Upper lobe of left lung (tissue), 6 donors: ENCODE data around the gene TAGLN3. TPM values are rescaled to one million over a fixed set of nuclear protein-coding genes. Genes with fewer than 3 reads are reported as not detected.

ENCODE experiments used
- ATAC-seq, 2 donors: fragments of 200-7000 bp; cut with Tn5 transposase; one replicate each; pipeline ENCODE4 v1.9.1; 2022; ENCODE audit warnings: mild to moderate bottlenecking in 2 of 2, moderate library complexity in 2 of 2; ENCODE audit not compliant: low FRiP score in 2 of 2
- DNase-seq, 2 donors: peaks; one replicate each; pipeline ENCODE4 v3.0.0-alpha.2; 2019 to 2020
- H3K27ac ChIP-seq, 4 donors: fragments of 200-600 bp; sonication (generic); one replicate each; pipeline ENCODE4 v1.5.1; 2016 to 2019
- H3K27me3 ChIP-seq, 4 donors: fragments of 200-600 bp; sonication (generic); one replicate each; pipeline ENCODE4 v1.5.1; 2017 to 2019
- H3K36me3 ChIP-seq, 4 donors: fragments of 200-600 bp; sonication (generic); one replicate each; pipeline ENCODE4 v1.5.1; 2016 to 2019
- H3K4me1 ChIP-seq, 4 donors: fragments of 200-600 bp; sonication (generic); one replicate each; pipeline ENCODE4 v1.5.1; 2018 to 2019
- H3K4me3 ChIP-seq, 4 donors: fragments of 200-600 bp; sonication (generic); one replicate each; pipeline ENCODE4 v1.5.1; 2017 to 2019; ENCODE audit warnings: mild to moderate bottlenecking in 2 of 4, moderate library complexity in 1 of 4
- H3K9me3 ChIP-seq, 4 donors: fragments of 200-600 bp; sonication (generic); one replicate each; pipeline ENCODE4 v1.5.1; 2018 to 2019
- EP300 ChIP-seq, 4 donors: sonication (generic); formaldehyde crosslinking; IDR thresholded peaks; one replicate each; pipeline ENCODE4 v1.5.1; 2017; ENCODE audit warnings: antibody characterized with exemption in 4 of 4, control low read depth in 2 of 4
- POLR2A ChIP-seq, 4 donors: fragments of 450-650 bp; IDR thresholded peaks; one replicate each; pipeline ENCODE4 v1.5.1; 2016 to 2017; ENCODE audit warnings: antibody characterized with exemption in 4 of 4, mild to moderate bottlenecking in 2 of 4
- POLR2AphosphoS5 ChIP-seq, 2 donors: sonication (generic); formaldehyde crosslinking; IDR thresholded peaks; one replicate each; pipeline ENCODE4 v1.5.1; 2017; ENCODE audit warnings: antibody characterized with exemption in 2 of 2
- whole genome bisulfite sequencing, 2 donors: methylation state at CpG; one replicate each; pipeline ENCODE4 v1.1.5; 2017 to 2018; 5-methylcytosine and 5-hydroxymethylcytosine counted together
- total RNA-seq, 6 donors: library from RNA; depleted of rRNA in 4 of 6; stranded (reverse); fragments of >200 nt in 4 of 6; gene quantifications; one replicate each; pipeline versions ENCODE4 v1.1.0 to v1.2.1, GENCODE V29; 2016 to 2021
- TF ChIP-seq, protein P1 (sequence below), 6 experiments: fragments of 450-650 bp in 4 of 6; fragments of 200-600 bp in 2 of 6; sonication (generic) in 2 of 6; IDR thresholded peaks; one replicate each; pipeline ENCODE4 v1.5.1; 2016 to 2019; ENCODE audit warnings: antibody characterized with exemption in 6 of 6
- donor health status: DM: no; HTN: no; CAD: no; lungs with moderate emphysema.
- donor health status: DM: no; HTN: yes; CAD: no; lungs with severe emphysema.

The TAGLN3 gene
- total RNA-seq, 6 donors from 2014 or later: 1.5 TPM; not detected in 5

DNA sequence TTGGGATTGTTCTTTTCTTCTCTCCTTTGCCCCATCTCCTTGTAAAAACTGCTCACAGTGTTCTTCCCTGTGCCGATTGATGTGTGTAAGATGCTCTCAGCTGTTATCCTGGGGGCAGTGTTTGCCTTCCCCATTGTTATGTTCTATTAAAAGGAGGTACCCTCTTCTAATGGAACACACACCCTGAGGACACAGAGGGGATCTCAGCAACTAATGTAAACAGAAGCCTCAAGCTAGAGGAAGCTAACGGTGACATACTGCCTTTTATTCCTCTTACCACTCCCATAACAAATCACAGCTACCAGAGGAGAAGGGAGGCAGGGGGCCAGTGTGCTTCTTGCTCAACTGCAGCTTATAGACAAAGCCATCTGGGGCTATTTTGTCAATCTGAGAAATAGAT, 2.2 kb downstream of the TAGLN3 start:
- no peak for ATAC-seq
- Histone ChIP-seq H3K4me1 (peaks cover 9 to 13% (median 11%) of the 10 kb centered on the region in 4 donors), H3K9me3 (no peaks in the 10 kb centered on the region), H3K4me3 (no peak overlapping the region), H3K27me3 (peaks cover 0 to 3% (median 0%) of the 10 kb centered on the region in 4 donors), H3K36me3 (no peaks in the 10 kb centered on the region), H3K27ac (no peak overlapping the region)
- TF ChIP-seq POLR2A (IDR thresholded peaks at IDR 0.05) (no peak), EP300 (IDR thresholded peaks at IDR 0.05) (no peak), POLR2AphosphoS5 (IDR thresholded peaks at IDR 0.05) (no peak)
- TF ChIP-seq, protein P1, sequence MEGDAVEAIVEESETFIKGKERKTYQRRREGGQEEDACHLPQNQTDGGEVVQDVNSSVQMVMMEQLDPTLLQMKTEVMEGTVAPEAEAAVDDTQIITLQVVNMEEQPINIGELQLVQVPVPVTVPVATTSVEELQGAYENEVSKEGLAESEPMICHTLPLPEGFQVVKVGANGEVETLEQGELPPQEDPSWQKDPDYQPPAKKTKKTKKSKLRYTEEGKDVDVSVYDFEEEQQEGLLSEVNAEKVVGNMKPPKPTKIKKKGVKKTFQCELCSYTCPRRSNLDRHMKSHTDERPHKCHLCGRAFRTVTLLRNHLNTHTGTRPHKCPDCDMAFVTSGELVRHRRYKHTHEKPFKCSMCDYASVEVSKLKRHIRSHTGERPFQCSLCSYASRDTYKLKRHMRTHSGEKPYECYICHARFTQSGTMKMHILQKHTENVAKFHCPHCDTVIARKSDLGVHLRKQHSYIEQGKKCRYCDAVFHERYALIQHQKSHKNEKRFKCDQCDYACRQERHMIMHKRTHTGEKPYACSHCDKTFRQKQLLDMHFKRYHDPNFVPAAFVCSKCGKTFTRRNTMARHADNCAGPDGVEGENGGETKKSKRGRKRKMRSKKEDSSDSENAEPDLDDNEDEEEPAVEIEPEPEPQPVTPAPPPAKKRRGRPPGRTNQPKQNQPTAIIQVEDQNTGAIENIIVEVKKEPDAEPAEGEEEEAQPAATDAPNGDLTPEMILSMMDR (IDR thresholded peaks at IDR 0.05): no peak
- DNase-seq: no peak
- 75 to 80% methylated on average over 2 of the region's 2 CpGs for WGBS, 2 donors

DNA sequence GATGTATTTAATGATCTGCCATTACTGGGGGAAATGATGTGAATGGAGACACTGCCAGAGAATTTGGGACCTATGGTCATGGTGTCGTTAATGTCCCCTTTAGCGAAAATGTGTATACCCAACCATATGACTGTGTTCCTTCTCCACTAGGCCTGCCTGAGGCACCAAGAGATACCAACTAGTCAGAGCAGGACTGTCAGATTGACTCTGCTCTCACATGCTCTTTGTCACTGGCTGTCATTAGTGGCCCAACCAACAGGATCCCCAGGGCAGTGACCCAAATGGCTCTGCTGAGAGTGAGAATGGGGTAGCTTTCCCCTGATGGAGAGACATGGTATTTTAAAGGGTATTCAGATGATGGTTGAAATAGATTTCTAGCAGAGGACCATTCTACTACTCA, 2.8 kb downstream of the TAGLN3 start:
- DNase-seq (no peak), ATAC-seq (no peak)
- 96 to 98% methylated on average over 2 of the region's 2 CpGs for whole genome bisulfite sequencing, 2 donors
- H3K4me3 ChIP-seq: no peak overlapping the region
- peaks cover 0 to 3% (median 0%) of the 10 kb centered on the region in 4 donors for H3K27me3 ChIP-seq
- peaks cover 9 to 13% (median 11%) of the 10 kb centered on the region in 4 donors for H3K4me1 ChIP-seq
- H3K36me3 ChIP-seq: no peaks in the 10 kb centered on the region
- H3K27ac ChIP-seq: no peak overlapping the region
- H3K9me3 ChIP-seq: no peaks in the 10 kb centered on the region
- TF ChIP-seq, protein P1 (IDR thresholded peaks at IDR 0.05): no peak
- TF ChIP-seq POLR2AphosphoS5 (IDR thresholded peaks at IDR 0.05): no peak
- no peak for TF ChIP-seq EP300 (IDR thresholded peaks at IDR 0.05)
- no peak for TF ChIP-seq POLR2A (IDR thresholded peaks at IDR 0.05)

DNA sequence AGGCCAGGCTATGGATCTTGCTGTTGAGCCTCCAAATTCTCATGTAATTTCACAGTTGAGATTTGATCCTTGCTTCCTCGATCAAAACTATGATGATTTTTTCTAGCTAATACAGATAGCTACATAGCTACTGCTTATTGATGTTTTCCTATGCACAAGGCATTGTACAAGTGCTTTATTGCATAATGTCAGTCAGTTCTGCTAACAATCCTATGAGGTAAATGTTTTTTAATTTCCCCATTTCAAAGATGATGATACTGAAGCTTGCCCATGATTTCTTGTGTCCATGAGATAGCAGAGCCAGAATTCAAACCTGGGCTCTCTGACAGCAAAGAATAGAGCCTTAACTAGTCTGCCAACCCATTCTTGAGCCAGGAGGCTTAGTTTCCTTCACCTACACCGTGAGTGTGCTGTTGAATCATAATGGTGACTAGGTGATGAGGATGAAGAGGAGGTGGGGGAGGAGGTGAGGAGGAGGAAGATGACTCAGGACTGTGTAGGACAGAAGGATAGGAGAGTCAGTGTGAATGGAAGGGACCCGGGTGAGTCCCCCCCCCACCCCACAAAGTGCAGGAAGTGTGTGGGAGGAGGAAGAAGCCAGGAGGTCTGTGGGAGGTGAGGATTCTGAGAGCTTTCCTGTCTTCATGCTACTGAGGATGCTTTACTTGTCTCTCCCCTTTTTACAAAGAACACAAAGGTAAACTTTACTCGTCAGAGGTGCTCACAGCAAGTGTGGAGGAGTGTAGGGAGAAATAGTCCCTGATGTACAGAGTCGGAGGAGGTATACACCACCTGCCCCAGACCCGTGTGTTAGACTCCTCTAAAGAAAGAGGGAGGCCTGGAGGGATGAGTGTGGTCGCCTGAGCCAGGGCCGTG, 3.6 kb downstream of the TAGLN3 start:
- 72 to 80% methylated on average over 8 of the region's 8 CpGs for WGBS, 2 donors
- Histone ChIP-seq H3K4me3 (no peak overlapping the region), H3K27ac (no peak overlapping the region), H3K27me3 (peaks cover 0 to 3% (median 0%) of the 10 kb centered on the region in 4 donors), H3K36me3 (no peaks in the 10 kb centered on the region), H3K9me3 (no peaks in the 10 kb centered on the region), H3K4me1 (peaks cover 9 to 13% (median 11%) of the 10 kb centered on the region in 4 donors)
- no peak for TF ChIP-seq POLR2AphosphoS5 (IDR thresholded peaks at IDR 0.05)
- DNase-seq (no peak), ATAC-seq (peak in 1 of 2 donors; percentile 31)

DNA sequence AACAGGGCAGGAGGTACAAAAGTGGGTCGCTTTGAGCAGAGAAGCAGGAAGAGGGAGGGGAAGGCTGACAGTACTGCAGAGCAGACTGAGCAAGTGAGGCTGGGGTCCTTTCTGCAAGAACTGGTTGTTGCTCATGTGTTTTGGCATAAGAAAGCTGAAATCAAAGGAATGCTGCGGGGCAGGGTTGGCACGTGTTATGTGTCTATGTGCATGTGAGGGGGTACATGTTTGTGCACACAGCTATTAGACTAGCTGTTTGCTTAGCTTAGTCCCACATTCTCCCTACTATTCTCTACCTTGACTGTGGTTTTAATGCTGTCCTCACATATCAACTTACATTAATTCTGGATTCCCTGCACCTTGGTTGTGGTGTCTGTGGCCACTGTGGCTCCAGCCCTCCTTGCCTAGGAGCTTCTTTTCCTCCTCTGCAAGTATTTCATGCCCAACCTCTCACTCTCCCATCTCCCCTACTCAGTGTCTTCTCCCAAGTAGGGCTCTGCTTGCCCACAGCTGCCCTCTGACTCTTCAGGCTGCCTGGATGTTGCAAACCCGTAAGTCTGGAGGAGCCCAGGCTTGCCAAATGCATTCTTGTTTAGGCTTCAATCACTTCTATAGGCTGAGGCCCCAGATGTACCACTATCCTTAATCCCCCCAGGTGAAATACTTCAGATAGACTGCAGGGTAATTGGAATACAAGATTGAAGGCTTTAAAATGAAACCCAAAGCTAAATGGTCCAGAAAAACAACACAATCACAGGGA, 4.8 kb downstream of the TAGLN3 start:
- no peaks in the 10 kb centered on the region for H3K9me3 ChIP-seq
- DNase-seq: no peak
- no peak for ATAC-seq
- no peaks in the 10 kb centered on the region for H3K36me3 ChIP-seq
- no peak overlapping the region for H3K27ac ChIP-seq
- peaks cover 0 to 3% (median 0%) of the 10 kb centered on the region in 4 donors for H3K27me3 ChIP-seq
- WGBS, 2 donors: 71 to 86% methylated on average over 3 to 4 of the region's 4 CpGs
- H3K4me3 ChIP-seq: no peak overlapping the region
- TF ChIP-seq EP300 (IDR thresholded peaks at IDR 0.05): no peak
- H3K4me1 ChIP-seq: peaks cover 8 to 11% (median 10%) of the 10 kb centered on the region in 4 donors

DNA sequence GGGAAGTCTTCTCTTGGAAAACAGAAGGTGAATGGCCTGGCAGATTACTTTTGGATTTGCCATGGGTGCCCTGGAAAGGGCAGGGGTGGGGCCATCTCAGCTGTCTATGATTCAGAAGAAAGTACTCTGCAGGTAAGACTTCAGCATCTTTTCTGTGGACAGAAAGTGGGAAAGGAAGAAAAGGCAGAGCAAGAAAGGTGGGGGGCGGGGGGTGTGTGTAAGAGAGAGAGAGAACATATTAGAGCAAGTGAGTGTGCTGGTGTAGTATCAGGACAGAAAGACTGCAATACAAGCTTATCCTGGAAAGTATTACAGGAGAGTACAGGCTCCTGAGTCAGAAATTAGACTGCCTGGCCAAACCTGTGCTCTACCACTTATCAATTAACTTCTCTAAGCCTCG, 5.5 kb downstream of the TAGLN3 start:
- WGBS, 2 donors: 80 to 87% methylated on average over 2 of the region's 2 CpGs
- ATAC-seq: no peak

More for the DNA sequence above, 5.5 kb downstream of the TAGLN3 start:
- DNase-seq: no peak
- Histone ChIP-seq H3K27ac (no peak overlapping the region), H3K27me3 (peaks cover 0 to 3% (median 0%) of the 10 kb centered on the region in 4 donors), H3K9me3 (no peaks in the 10 kb centered on the region), H3K4me3 (no peak overlapping the region), H3K36me3 (no peaks in the 10 kb centered on the region), H3K4me1 (peaks cover 3 to 4% (median 4%) of the 10 kb centered on the region in 4 donors)
- TF ChIP-seq, protein P1 (IDR thresholded peaks at IDR 0.05): no peak
- no peak for TF ChIP-seq EP300 (IDR thresholded peaks at IDR 0.05)
- TF ChIP-seq POLR2A (IDR thresholded peaks at IDR 0.05): no peak
- no peak for TF ChIP-seq POLR2AphosphoS5 (IDR thresholded peaks at IDR 0.05)
